ENCODE data around the gene JAKMIP3.

GRCh38 chr10:132094581-132095234 lies 29.0 kb downstream of the JAKMIP3 start:
- no peak for TF ChIP-seq TARDBP (IDR thresholded peaks at IDR 0.05)
- TF ChIP-seq FOXM1 (IDR thresholded peaks at IDR 0.05; ENCODE audit: borderline replicate concordance) = no peak
- no peak for TF ChIP-seq SP1 (IDR thresholded peaks at IDR 0.05)
- TF ChIP-seq NFRKB (IDR thresholded peaks at IDR 0.05) = no peak
- TF ChIP-seq BHLHE40 (IDR thresholded peaks at IDR 0.05; ENCODE audit: borderline replicate concordance) = no peak
- TF ChIP-seq SUZ12 (IDR thresholded peaks at IDR 0.05) = no peak
- no peak for TF ChIP-seq FOXK2 (IDR thresholded peaks at IDR 0.05)
- no peak for TF ChIP-seq ELF4 (IDR thresholded peaks at IDR 0.05)

Data from HEK293T (cell line).